Placental epithelial cell (primary cell): ENCODE results near the gene AKAP4. TPM values are rescaled to one million over a fixed set of nuclear protein-coding genes. Genes with fewer than 3 reads are reported as not detected.

ENCODE experiments used
- small RNA-seq: library from RNA; depleted of rRNA; stranded (forward); fragments of <200 nt; gene quantifications from one replicate; pipeline ENCODE3, GENCODE V24; 2012
- total RNA-seq: library from RNA; depleted of rRNA; stranded (reverse); fragments of >200 nt; gene quantifications from 2 replicates; pipeline ENCODE4 v1.2.3, GENCODE V29; 2012

The AKAP4 gene, protein sequence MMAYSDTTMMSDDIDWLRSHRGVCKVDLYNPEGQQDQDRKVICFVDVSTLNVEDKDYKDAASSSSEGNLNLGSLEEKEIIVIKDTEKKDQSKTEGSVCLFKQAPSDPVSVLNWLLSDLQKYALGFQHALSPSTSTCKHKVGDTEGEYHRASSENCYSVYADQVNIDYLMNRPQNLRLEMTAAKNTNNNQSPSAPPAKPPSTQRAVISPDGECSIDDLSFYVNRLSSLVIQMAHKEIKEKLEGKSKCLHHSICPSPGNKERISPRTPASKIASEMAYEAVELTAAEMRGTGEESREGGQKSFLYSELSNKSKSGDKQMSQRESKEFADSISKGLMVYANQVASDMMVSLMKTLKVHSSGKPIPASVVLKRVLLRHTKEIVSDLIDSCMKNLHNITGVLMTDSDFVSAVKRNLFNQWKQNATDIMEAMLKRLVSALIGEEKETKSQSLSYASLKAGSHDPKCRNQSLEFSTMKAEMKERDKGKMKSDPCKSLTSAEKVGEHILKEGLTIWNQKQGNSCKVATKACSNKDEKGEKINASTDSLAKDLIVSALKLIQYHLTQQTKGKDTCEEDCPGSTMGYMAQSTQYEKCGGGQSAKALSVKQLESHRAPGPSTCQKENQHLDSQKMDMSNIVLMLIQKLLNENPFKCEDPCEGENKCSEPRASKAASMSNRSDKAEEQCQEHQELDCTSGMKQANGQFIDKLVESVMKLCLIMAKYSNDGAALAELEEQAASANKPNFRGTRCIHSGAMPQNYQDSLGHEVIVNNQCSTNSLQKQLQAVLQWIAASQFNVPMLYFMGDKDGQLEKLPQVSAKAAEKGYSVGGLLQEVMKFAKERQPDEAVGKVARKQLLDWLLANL
- not detected in 2 replicates for total RNA-seq

DNA sequence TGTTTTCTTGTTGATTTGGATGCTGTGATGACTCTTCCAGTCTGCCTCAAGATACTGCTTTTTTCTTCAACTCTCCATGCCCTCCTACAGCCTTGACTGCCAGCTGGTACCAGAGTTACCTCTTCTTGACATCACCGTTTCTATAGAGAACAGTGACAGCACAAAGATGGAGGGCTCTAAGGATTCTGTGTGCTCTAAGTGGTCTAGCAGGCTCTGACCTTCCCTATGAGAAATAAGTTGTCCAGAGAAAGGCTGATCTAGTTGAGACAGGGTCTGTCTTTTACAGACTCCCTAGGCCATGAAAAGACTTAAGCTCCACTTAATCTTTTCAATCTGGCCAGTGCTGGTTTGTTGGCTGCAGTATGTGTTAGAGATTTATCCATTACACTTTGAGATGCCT lies at the start of gene AKAP4:
TSS of gene AKAP4 (minus strand) at position 101 of the 400 bp plus-strand sequence. CDS start 118 bp downstream, outside the sequence.

DNA sequence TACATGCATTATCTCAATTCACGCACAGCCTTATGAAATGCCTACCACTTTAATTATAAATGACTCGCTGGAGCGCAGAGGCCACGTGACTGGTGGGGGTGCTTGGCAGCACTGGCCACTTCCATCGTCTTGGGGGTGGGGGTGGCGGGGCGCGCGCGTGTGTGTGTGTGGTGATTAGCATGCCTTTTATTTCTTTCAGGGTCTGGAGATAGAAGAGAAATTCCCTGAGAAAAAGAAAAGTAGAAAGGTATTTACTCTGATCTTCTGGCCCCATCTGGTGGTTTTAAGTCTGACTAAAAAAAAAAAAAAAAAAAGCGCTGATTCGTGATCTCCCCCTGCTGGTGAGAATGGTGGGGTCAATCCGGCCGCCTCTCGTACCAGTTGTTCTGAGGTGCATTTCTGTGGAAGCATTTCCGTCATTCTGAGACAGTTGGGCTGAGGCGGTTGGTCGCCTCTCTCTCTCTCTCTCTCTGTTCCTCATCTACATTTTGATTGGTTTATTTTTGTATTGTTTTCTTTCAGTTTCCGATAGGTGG lies 3.6 kb upstream of the AKAP4 start, which contains the start of gene CCNB3:
TSS of gene CCNB3 (plus strand) at position 402 of the 536 bp plus-strand sequence. CDS start 80,399 bp downstream, outside the sequence.

Small RNAs within 50 kb of the gene (small RNA-seq; reads per million reads assigned to genes)
- gene PYY3 (not detected), gene RF00019 (not detected)

Other genes starting within 250 kb of the AKAP4 start
- 0.22 and 0.39 TPM in 2 replicates for gene CCNB3, start 3.8 kb upstream of the AKAP4 start, total RNA-seq